ENCODE measurements around the gene SPECC1.

SPECC1 gene

GRCh38 chr17:20089756-20090547 lies 80.8 kb downstream of the SPECC1 start:
- H3K36me3 ChIP-seq (ENCODE audit: insufficient read depth, insufficient read length, low read length) = no peaks in the 10 kb centered on the region
- DNase-seq (ENCODE audit: low read depth, low spot score) = no peak
- H3K4me1 ChIP-seq (ENCODE audit: insufficient read depth, insufficient read length) = peaks cover 5% of the 10 kb centered on the region
- no peak overlapping the region for H3K4me3 ChIP-seq (ENCODE audit: insufficient read length, low read depth)
- no peaks in the 10 kb centered on the region for H3K27me3 ChIP-seq (ENCODE audit: insufficient read depth, insufficient read length)
- H3K9ac ChIP-seq (ENCODE audit: insufficient read length, low read depth) = no peak overlapping the region
- no peaks in the 10 kb centered on the region for H3K9me3 ChIP-seq (ENCODE audit: insufficient read depth, low read length)
- TF ChIP-seq ZNF274 (IDR thresholded peaks at IDR 0.05; ENCODE audit: low read depth, low read length) = no peak
- TF ChIP-seq YY1 (IDR thresholded peaks at IDR 0.05; ENCODE audit: insufficient read depth, insufficient read length) = no peak
- no peak for TF ChIP-seq SUZ12 (IDR thresholded peaks at IDR 0.05; ENCODE audit: extremely low read depth, insufficient read depth, insufficient read length)

GRCh38 chr17:20091174-20092029 lies 82.2 kb downstream of the SPECC1 start:
- Histone ChIP-seq H3K9me3 (ENCODE audit: insufficient read depth, low read length) (no peaks in the 10 kb centered on the region), H3K4me1 (ENCODE audit: insufficient read depth, insufficient read length) (peaks cover 5% of the 10 kb centered on the region), H3K9ac (ENCODE audit: insufficient read length, low read depth) (no peak overlapping the region), H3K36me3 (ENCODE audit: insufficient read depth, insufficient read length, low read length) (no peaks in the 10 kb centered on the region), H3K4me3 (ENCODE audit: insufficient read length, low read depth) (no peak overlapping the region), H3K27me3 (ENCODE audit: insufficient read depth, insufficient read length) (no peaks in the 10 kb centered on the region)
- TF ChIP-seq SUZ12 (IDR thresholded peaks at IDR 0.05; ENCODE audit: extremely low read depth, insufficient read depth, insufficient read length) = no peak
- no peak for TF ChIP-seq ZNF274 (IDR thresholded peaks at IDR 0.05; ENCODE audit: low read depth, low read length)
- TF ChIP-seq YY1 (IDR thresholded peaks at IDR 0.05; ENCODE audit: insufficient read depth, insufficient read length) = no peak
- no peak for DNase-seq (ENCODE audit: low read depth, low spot score)

GRCh38 chr17:20092261-20092867 lies 83.2 kb downstream of the SPECC1 start:
- Histone ChIP-seq H3K4me1 (ENCODE audit: insufficient read depth, insufficient read length) (peaks cover 2% of the 10 kb centered on the region), H3K9me3 (ENCODE audit: insufficient read depth, low read length) (no peaks in the 10 kb centered on the region), H3K9ac (ENCODE audit: insufficient read length, low read depth) (no peak overlapping the region), H3K27me3 (ENCODE audit: insufficient read depth, insufficient read length) (no peaks in the 10 kb centered on the region), H3K36me3 (ENCODE audit: insufficient read depth, insufficient read length, low read length) (no peaks in the 10 kb centered on the region), H3K4me3 (ENCODE audit: insufficient read length, low read depth) (no peak overlapping the region)
- no peak for TF ChIP-seq ZNF274 (IDR thresholded peaks at IDR 0.05; ENCODE audit: low read depth, low read length)
- TF ChIP-seq YY1 (IDR thresholded peaks at IDR 0.05; ENCODE audit: insufficient read depth, insufficient read length) = no peak
- no peak for TF ChIP-seq SUZ12 (IDR thresholded peaks at IDR 0.05; ENCODE audit: extremely low read depth, insufficient read depth, insufficient read length)
- DNase-seq (ENCODE audit: low read depth, low spot score) = no peak

GRCh38 chr17:20092973-20093626 lies 83.9 kb downstream of the SPECC1 start:
- H3K9me3 ChIP-seq (ENCODE audit: insufficient read depth, low read length) = no peaks in the 10 kb centered on the region
- DNase-seq (ENCODE audit: low read depth, low spot score) = no peak
- H3K4me1 ChIP-seq (ENCODE audit: insufficient read depth, insufficient read length) = peaks cover 2% of the 10 kb centered on the region
- H3K4me3 ChIP-seq (ENCODE audit: insufficient read length, low read depth) = no peak overlapping the region
- H3K36me3 ChIP-seq (ENCODE audit: insufficient read depth, insufficient read length, low read length) = no peaks in the 10 kb centered on the region
- H3K9ac ChIP-seq (ENCODE audit: insufficient read length, low read depth) = no peak overlapping the region
- no peaks in the 10 kb centered on the region for H3K27me3 ChIP-seq (ENCODE audit: insufficient read depth, insufficient read length)
- TF ChIP-seq SUZ12 (IDR thresholded peaks at IDR 0.05; ENCODE audit: extremely low read depth, insufficient read depth, insufficient read length) (no peak), ZNF274 (IDR thresholded peaks at IDR 0.05; ENCODE audit: low read depth, low read length) (no peak), YY1 (IDR thresholded peaks at IDR 0.05; ENCODE audit: insufficient read depth, insufficient read length) (no peak)

- no peaks in the 10 kb centered on the region for H3K36me3 ChIP-seq (ENCODE audit: insufficient read depth, insufficient read length, low read length)
- no peak for DNase-seq (ENCODE audit: low read depth, low spot score)
- no peaks in the 10 kb centered on the region for H3K9me3 ChIP-seq (ENCODE audit: insufficient read depth, low read length)
- no peak overlapping the region for H3K4me3 ChIP-seq (ENCODE audit: insufficient read length, low read depth)
- no peaks in the 10 kb centered on the region for H3K27me3 ChIP-seq (ENCODE audit: insufficient read depth, insufficient read length)
- peaks cover 2% of the 10 kb centered on the region for H3K4me1 ChIP-seq (ENCODE audit: insufficient read depth, insufficient read length)
- TF ChIP-seq ZNF274 (IDR thresholded peaks at IDR 0.05; ENCODE audit: low read depth, low read length) (no peak), SUZ12 (IDR thresholded peaks at IDR 0.05; ENCODE audit: extremely low read depth, insufficient read depth, insufficient read length) (no peak), YY1 (IDR thresholded peaks at IDR 0.05; ENCODE audit: insufficient read depth, insufficient read length) (no peak)
- H3K9ac ChIP-seq (ENCODE audit: insufficient read length, low read depth) = no peak overlapping the region
Measured at GRCh38 chr17:20094777-20095176, 85.6 kb downstream of the SPECC1 start.

- Histone ChIP-seq H3K4me1 (ENCODE audit: insufficient read depth, insufficient read length) (peaks cover 2% of the 10 kb centered on the region), H3K9me3 (ENCODE audit: insufficient read depth, low read length) (no peaks in the 10 kb centered on the region), H3K9ac (ENCODE audit: insufficient read length, low read depth) (no peak overlapping the region), H3K4me3 (ENCODE audit: insufficient read length, low read depth) (no peak overlapping the region), H3K27me3 (ENCODE audit: insufficient read depth, insufficient read length) (no peaks in the 10 kb centered on the region), H3K36me3 (ENCODE audit: insufficient read depth, insufficient read length, low read length) (no peaks in the 10 kb centered on the region)
- TF ChIP-seq SUZ12 (IDR thresholded peaks at IDR 0.05; ENCODE audit: extremely low read depth, insufficient read depth, insufficient read length) (no peak), YY1 (IDR thresholded peaks at IDR 0.05; ENCODE audit: insufficient read depth, insufficient read length) (no peak), ZNF274 (IDR thresholded peaks at IDR 0.05; ENCODE audit: low read depth, low read length) (no peak)
- peak; percentile 43 for DNase-seq (ENCODE audit: low read depth, low spot score)
Measured at GRCh38 chr17:20095336-20096080, 86.3 kb downstream of the SPECC1 start.

All from NT2/D1 (cell line).